A172 (cell line): ENCODE data around the gene CDX1. TPM values are rescaled to one million over a fixed set of nuclear protein-coding genes. Genes with fewer than 3 reads are reported as not detected.

Experiments used
- DNase-seq: peaks from one replicate; pipeline ENCODE4 v3.0.0-alpha.2; 2015; ENCODE audit warnings: low spot score
- total RNA-seq: library from RNA; depleted of rRNA; stranded (reverse); fragments of >200 nt; shearing (Covaris generic); gene quantifications from 2 replicates; pipeline ENCODE4 v1.2.3, GENCODE V29; 2014

CDX1 gene
- total RNA-seq, 1 experiment from 2014 or later, result not detected

GRCh38 chr5:150208187-150209098, 41.9 kb downstream of the CDX1 start:
- peak; percentile 88 for DNase-seq

DNA sequence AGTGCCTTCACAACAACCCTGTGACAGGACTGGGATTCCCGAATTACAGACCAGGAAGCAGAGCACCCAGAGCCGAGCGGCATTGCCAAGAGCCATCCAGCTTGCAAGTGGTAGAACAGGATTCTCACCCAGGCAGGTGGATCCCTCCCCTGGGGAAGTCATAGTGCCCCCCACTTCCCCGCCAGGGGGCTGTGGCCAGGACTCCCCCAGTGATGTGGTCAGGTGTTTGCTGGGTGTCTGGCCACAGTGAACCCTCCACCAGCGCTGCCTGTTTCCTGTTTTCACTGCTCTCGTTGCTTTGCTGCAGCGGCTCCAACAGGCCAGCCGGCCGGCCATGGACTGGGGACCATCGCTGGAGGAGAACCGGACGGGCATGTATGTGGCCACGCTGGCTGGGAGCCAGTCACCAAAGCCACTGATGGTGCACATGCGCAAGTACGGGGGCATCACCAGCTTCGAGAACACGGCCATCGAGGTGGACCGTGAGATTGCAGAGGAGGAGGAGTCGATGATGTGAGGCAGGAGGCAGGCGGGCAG, 42.6 kb downstream of the CDX1 start:
- peak; percentile 80 for DNase-seq

- DNase-seq, result no peak
Observed at GRCh38 chr5:150210644-150211043, 44.1 kb downstream of the CDX1 start.

GRCh38 chr5:150211156-150212030, 44.8 kb downstream of the CDX1 start:
- DNase-seq, result no peak

GRCh38 chr5:150213530-150213929, 47.0 kb downstream of the CDX1 start:
- no peak for DNase-seq

DNA sequence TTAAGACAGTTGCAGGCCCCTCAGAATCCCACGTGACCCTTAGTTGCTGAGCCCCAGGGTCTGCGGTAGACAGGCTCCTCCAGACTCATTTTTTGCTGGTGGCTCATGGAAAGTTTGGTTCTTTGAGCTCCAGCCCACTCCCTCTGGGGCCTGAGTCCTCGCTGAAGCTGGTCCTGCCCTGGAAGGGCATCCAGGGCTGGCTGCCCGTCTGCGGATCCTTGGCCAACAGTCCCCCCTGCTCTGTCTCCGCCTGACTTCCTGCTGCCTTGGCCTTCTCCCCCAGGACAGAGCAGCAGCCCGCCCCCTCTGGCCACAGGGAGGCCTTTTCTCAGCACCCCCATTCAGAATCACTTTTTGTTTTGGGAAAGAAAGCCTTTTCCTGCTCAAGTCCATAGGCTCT, 47.7 kb downstream of the CDX1 start:
- DNase-seq, result no peak

GRCh38 chr5:150215979-150216944, 49.7 kb downstream of the CDX1 start:
- no peak for DNase-seq

DNA sequence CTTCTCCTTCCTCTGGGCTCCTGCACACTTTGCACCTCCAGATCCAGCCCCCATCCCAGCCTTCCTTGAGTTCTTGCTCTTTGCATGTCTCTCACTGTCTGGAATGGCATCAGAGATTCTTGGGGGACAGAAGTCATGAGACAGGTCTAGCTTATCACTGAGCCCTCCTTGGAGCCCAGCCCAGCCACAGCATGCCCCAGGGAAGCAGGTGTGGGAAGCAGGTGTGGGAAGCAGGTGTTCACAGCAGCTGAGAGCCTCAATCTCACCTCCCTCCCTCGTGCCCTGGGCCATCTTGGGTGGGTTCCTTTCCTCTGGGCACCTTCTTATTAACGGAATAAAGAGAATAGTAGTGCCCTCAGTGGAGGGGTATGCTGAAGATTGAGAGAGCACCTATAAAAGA, 50.5 kb downstream of the CDX1 start:
- DNase-seq, result no peak

- peak; percentile 86 for DNase-seq
Observed at GRCh38 chr5:150217873-150218692, 51.5 kb downstream of the CDX1 start.

- DNase-seq, result no peak
Observed at GRCh38 chr5:150218693-150219035, 52.1 kb downstream of the CDX1 start.

GRCh38 chr5:150219142-150219541, 52.6 kb downstream of the CDX1 start:
- no peak for DNase-seq

GRCh38 chr5:150219861-150220260, 53.3 kb downstream of the CDX1 start:
- no peak for DNase-seq

- DNase-seq, result no peak
Observed at GRCh38 chr5:150221471-150221870, 54.9 kb downstream of the CDX1 start.

DNA sequence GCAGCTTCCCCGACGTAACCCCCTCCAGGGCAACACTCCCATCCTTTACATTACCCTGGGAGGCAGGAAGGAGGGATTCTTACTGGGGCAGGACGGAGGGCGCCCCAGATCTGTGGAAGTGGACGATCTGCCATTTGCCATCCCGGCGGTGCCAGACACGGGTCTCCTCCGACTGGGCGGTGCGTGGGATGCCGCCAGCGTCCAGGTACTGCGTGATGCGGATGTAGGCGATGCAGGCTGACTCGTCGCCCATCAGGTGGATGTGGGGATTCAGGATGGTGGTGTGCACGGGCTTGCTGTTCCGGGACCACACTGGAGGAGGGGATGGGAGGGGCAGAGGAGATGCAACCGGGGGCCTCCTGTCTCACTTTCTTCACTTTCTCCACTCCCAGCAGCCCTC, 56.3 kb downstream of the CDX1 start:
- no peak for DNase-seq

GRCh38 chr5:150223474-150223873, 56.9 kb downstream of the CDX1 start:
- no peak for DNase-seq

GRCh38 chr5:150224483-150225027, 58.0 kb downstream of the CDX1 start:
- DNase-seq, result no peak

GRCh38 chr5:150227036-150227435, 60.5 kb downstream of the CDX1 start:
- DNase-seq, result no peak

DNA sequence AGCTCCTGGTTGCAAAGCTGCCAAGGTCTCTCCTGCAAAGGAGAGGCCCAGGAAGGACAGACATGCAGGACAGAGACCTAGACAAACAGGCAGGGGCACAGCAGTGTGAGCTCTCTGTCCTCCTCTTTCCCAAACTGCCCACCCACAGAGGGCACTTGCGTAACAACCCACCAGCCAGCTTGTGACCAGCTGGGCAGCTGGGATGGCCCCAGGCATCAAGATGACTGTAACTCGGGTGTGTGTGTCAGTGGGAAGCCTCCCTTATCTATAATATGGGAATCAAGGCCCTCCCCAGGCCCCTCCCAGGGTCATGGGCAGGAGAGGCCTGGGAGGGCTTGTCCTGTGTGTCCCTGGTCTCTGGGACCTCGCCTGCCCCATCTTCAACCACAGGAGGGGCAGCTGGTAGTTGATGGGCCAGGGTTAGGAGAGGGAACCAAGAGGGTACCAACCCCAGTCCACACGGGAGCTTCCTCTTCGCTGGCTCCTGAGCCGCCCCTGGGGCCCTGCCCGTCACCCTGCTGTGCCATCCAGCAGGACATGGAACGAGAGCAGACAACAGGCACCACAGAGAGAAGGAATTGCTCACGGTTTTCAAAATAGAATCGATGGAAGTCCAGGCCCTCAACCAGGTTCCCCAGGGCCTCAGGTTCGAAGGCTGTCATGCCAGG, 61.2 kb downstream of the CDX1 start:
- DNase-seq, result peak; percentile 28

GRCh38 chr5:150229571-150229970, 63.0 kb downstream of the CDX1 start:
- DNase-seq, result no peak

DNA sequence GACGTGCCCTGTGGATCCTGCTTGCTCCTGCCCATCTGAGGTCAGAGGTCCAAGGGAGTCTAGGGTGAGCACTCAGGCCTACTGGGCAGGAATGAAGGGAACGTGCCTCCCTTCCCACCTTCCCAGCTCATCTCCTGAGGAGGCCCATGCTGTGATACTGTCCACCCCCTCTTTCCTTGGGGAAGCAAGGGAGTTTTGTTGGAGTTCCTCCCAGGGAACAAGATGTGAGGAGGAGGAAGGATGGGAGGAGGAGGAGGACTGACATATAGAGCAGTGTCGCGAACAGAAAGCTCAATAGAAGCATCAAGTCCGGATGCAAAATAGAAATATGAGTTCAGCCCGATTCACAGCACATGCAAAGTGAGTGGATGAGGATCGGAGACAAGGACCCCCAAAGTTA, 64.3 kb downstream of the CDX1 start:
- no peak for DNase-seq
